GDM1 (cell line): ENCODE results near the gene VSIG10.

Experiments used
- DNase-seq: peaks from one replicate; lab custom pipeline; 2025; lab: John Stamatoyannopoulos, UW

VSIG10 gene

DNA sequence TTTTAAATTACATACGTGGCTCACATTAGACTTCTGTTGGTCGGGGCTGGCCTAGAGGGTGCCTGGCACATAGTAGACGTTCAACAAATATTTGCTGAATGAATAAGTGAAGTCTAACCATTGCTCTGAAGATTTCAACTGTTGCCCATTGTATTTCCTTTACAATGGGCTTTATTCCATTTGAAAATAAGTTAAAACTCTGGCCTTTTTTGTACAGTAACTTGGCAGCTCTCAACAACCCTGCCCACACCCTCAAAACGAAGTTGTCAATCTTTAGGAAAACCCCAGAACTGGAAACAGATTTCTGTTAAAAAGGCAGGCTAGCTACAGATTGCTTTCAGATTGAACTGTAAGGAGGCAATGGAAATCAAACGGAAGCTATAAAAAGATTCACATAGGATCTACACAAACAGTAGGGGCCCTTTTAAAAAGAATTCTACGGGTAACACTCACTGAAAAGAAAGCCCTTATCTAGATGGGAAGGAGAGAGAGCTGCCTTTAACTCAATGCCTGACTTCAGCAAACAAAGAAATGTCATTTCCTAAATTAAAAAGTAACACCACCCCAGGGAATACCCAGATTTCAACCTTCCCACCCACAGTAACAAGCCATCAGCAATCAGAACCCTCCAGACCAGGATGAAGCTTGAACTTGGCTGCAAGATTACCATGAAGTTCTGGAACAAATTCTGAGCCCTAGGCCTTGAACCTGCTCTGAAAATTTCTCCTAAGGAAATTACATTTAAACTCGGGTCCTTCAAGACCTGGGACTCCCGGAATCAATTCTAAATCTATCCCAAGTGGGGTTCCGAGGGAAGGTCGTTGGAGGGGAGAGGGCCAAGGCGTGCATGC lies 44.2 kb downstream of the VSIG10 start:
- no peak for DNase-seq

DNA sequence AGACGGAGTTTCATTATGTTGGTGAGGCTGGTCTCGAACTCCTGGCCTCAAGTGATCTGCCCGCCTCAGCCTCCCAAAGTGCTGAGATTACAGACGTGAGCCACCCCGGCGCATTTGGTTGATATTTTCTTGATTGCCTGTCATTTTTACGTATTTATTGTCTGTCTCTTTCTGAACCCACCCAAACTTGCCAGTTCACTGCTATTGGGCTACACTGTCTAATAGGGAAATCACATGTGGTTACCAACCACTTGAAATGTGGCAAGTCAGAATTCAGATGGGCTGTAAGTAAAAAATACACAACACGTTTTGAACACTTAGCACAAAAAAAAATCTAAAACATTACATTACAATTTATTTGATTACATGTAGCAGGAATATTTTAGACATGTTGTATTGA lies 44.9 kb downstream of the VSIG10 start:
- no peak for DNase-seq

- DNase-seq = no peak
Measured at GRCh38 chr12:118058227-118058626, 45.6 kb downstream of the VSIG10 start.

GRCh38 chr12:118055865-118056773 lies 47.7 kb downstream of the VSIG10 start:
- no peak for DNase-seq

- peak; percentile 36 for DNase-seq
Measured at GRCh38 chr12:118055144-118055557, 48.7 kb downstream of the VSIG10 start.

DNA sequence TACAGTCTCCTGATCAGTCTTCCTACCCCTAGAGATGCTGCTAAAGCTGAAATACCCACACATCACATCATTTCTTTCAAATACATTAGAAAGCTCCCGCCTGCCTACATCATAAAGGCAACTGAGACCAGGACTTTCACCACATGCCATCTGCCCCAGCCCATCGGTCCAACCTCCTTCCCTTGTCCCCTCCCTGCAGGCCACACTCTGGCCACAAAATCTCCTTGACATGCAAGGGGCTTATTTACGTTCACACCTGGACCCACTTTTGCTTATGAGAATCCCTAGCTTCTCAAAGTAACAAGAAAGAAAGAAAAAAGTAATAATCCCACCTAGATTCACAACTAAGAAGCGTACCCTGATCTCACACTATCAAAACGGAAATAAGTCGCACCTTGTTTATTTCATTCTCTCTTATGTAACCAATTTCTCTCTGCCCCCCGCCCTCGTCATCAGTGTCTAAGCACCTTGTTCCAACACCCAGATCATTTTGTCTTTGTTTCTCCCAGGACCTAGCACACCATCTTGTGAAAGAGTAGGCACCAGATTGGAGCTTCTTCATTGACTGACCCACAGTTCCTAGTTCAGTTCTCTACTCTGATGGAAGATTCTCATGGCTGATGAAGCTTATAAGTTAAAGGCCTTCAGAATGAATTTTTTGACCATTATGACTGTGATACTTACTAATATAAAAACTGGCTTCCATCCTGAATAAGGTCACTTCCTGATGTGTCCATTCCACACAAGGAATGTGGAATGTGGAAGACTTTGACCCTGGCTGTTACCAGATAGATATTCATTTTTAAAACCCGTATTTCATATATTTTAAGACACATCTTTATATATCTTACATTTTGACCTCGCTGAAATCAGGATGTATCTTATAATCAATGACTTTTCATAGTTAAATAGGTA lies 50.5 kb downstream of the VSIG10 start:
- no peak for DNase-seq

DNA sequence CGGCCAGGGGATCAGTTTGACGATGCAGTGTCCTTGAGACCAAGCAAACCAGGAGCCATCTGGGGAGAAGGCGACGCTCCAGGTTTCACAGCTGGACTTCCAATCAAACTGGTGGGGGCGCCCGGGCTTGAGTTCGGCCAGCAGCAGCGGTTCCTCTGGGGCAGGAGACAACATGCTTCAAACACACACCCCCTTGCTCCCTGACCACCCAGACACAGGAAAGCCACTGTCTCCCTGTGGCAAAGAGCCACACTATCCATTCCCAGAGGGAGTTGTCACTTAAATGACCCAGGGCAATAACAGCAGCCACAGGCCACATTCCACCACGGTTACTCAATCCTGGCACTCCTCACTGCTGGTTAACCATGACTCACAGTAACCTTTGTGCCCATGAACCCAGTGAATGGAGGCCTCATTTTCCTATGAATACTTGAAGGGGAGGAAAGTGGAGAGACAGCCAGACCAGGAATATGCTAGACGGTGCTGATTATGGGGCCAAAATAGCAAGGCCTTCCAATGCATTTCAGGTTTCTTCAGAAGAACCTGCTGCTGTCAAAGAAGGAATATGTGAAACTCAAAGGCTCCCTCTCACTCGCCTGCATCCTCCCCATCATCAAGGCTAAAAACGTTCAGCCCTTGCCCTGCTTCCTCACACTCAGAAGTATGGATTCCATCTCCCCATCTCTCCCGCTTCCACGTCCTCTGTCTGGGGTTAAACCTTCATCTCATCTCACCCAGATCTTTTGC lies 51.3 kb downstream of the VSIG10 start:
- no peak for DNase-seq

GRCh38 chr12:118050972-118051910 lies 52.6 kb downstream of the VSIG10 start:
- DNase-seq = no peak

GRCh38 chr12:118046430-118046829 lies 57.4 kb downstream of the VSIG10 start:
- no peak for DNase-seq

DNA sequence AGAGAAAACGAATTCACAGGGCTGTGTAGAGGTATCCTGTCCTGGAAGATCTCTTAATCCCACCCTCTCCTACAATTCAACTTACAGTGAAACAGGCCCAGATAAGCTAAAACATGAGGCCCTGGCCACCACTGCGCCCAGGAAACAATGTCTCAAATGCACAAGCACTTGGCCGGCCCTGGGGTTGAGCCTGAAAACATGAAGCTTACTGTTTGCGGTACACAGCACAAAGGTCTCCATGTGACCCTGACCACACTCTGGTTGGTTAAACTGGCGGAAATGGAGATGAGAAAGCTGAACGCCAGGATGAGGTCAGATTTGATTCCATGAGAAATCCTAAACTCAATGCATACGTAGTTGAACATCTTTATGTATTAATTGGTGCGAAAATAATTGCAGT lies 59.2 kb downstream of the VSIG10 start:
- no peak for DNase-seq

DNA sequence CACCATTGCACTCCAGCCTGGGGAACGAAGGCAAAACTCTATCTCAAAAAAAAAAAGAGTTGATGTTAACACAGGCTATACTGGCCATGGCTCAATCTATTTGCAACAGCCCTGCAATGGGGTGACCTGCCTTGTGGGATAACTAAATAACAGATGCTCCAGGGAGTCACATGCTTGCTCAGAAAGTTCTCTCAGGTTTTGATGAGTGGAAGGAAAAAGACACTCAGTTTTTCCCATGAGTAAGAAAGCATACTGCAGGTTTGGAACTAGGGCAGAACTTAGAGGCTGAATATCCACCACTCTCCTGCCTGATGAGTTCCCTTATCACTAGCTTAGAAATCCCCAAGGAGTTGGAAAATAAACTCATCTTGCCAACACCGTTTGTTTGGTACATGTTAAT lies 59.7 kb downstream of the VSIG10 start:
- DNase-seq = no peak

GRCh38 chr12:118042091-118042490 lies 61.7 kb downstream of the VSIG10 start:
- DNase-seq = no peak

DNA sequence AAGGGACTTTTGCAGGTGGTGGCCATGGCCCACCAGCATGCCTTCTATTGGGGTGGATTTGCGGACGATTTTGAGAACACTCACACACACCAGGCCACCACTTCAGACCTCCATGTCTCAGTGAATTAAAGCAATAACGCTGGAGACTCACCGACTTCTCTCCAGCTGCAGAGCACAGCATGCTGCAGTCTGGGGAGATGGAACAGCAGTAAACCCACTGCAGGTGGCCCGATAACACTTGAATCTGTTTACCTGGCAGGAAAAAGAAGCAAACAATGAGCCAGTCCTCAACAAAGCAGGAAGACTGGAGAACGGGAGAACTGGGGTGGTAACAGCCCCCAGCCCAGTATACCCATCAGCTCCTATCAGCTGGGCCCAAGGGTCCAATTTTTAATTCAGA lies 65.7 kb downstream of the VSIG10 start:
- DNase-seq = no peak

GRCh38 chr12:118036672-118037411 lies 67.0 kb downstream of the VSIG10 start:
- DNase-seq = no peak

GRCh38 chr12:118035190-118036041 lies 68.4 kb downstream of the VSIG10 start:
- DNase-seq = no peak

DNA sequence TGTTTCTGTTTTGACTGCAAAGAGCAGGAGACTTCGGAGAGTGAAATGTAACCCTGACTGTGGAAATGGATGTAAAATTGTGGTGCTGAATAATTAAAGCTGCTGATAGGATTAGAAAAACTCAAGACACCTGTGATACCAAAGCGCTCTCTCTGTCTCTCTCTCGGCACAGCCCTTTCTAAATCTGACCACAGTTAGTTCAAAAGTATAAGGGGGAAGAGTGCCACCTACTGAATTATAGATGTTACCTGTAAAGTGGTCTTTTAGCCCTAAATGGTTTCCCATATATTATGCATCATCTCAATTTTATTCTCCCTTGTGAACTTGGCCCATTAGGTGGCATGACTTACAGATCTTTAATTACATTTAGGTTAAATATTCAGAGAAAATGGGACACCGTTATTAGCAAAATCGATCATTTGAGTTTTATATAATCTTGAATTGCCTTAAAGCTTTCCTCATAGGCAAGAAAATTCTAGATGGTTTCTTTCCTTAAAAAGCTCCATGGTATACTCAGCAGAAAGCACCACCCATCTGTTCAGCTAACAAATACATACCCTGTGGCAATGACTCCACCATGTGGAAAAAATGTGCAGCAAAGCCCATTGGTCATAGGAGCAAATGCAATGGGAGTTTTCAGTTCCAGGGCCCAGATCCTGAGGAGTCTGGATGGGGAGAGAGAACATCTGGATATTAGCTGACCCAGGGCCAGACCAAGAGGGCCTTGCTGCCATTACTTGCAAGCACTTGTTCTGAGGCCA lies 69.2 kb downstream of the VSIG10 start:
- no peak for DNase-seq

DNA sequence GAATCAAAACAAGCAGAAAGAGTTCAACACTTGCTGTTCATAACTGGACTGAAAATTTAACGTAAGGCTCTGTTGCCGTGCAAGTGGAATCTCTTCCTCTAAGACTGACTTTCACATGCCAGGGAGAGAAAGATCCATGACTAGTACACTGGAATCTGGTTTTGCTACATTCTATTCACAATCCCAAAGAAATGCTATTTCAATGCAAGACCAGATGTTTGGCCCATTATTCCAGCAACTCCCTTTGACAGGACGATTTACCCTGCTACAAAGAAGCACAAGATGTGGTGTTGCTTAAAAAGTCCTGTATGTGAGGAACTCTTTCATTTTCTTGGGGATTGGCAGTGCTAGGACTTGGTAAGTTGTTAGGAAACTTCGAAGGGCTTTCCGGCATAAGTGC lies 69.9 kb downstream of the VSIG10 start:
- DNase-seq = no peak

GRCh38 chr12:118033323-118033722 lies 70.5 kb downstream of the VSIG10 start:
- DNase-seq = no peak
